Astrocyte of the hippocampus (primary cell): ENCODE measurements around the gene CDKN2AIP.
"Not testable (repeated sequence)": the region's sequence is repeated elsewhere in the genome, so short reads cannot be mapped to it uniquely, and the experiment has no call there.

Experiments used
- DNase-seq: peaks from one replicate; pipeline ENCODE4 v3.0.0; 2011; ENCODE audit warnings: low read depth, low spot score

CDKN2AIP gene

GRCh38 chr4:183413234-183414200, 30.9 kb upstream of the CDKN2AIP start:
- DNase-seq, result no peak

GRCh38 chr4:183416879-183417755, 27.3 kb upstream of the CDKN2AIP start:
- DNase-seq, result no peak

GRCh38 chr4:183422962-183423631, 21.3 kb upstream of the CDKN2AIP start:
- peak; percentile 70 for DNase-seq

- no peak for DNase-seq
Observed at GRCh38 chr4:183424109-183424744, 20.2 kb upstream of the CDKN2AIP start.

- DNase-seq, result no peak
Observed at GRCh38 chr4:183426507-183426906, 17.9 kb upstream of the CDKN2AIP start.

- no peak for DNase-seq
Observed at GRCh38 chr4:183429489-183429888, 14.9 kb upstream of the CDKN2AIP start.

GRCh38 chr4:183430317-183430993, 14.0 kb upstream of the CDKN2AIP start:
- no peak for DNase-seq

- DNase-seq, result no peak
Observed at GRCh38 chr4:183430994-183431347, 13.5 kb upstream of the CDKN2AIP start.

GRCh38 chr4:183431614-183432013, 12.8 kb upstream of the CDKN2AIP start:
- DNase-seq, result no peak

GRCh38 chr4:183433183-183433582, 11.3 kb upstream of the CDKN2AIP start:
- DNase-seq, result not testable (repeated sequence)

GRCh38 chr4:183434264-183434663, 10.2 kb upstream of the CDKN2AIP start:
- no peak for DNase-seq

- DNase-seq, result no peak
Observed at GRCh38 chr4:183434666-183435190, 9.7 kb upstream of the CDKN2AIP start.

GRCh38 chr4:183435803-183436202, 8.6 kb upstream of the CDKN2AIP start:
- no peak for DNase-seq

GRCh38 chr4:183436417-183436816, 8.0 kb upstream of the CDKN2AIP start:
- DNase-seq, result no peak

- peak; percentile 62 for DNase-seq
Observed at GRCh38 chr4:183437452-183437851, 7.0 kb upstream of the CDKN2AIP start.

- DNase-seq, result peak; percentile 75
Observed at GRCh38 chr4:183438458-183439113, 5.8 kb upstream of the CDKN2AIP start.

GRCh38 chr4:183441276-183441675, 3.2 kb upstream of the CDKN2AIP start:
- no peak for DNase-seq

GRCh38 chr4:183443655-183444213, 702 bp upstream of the CDKN2AIP start:
- no peak for DNase-seq

- DNase-seq, result no peak
Observed at GRCh38 chr4:183445097-183445428, 627 bp downstream of the CDKN2AIP start.

- no peak for DNase-seq
Observed at GRCh38 chr4:183447646-183448045, 3.2 kb downstream of the CDKN2AIP start.
